ENCODE measurements around the gene DDC.

Gene DDC

DNA sequence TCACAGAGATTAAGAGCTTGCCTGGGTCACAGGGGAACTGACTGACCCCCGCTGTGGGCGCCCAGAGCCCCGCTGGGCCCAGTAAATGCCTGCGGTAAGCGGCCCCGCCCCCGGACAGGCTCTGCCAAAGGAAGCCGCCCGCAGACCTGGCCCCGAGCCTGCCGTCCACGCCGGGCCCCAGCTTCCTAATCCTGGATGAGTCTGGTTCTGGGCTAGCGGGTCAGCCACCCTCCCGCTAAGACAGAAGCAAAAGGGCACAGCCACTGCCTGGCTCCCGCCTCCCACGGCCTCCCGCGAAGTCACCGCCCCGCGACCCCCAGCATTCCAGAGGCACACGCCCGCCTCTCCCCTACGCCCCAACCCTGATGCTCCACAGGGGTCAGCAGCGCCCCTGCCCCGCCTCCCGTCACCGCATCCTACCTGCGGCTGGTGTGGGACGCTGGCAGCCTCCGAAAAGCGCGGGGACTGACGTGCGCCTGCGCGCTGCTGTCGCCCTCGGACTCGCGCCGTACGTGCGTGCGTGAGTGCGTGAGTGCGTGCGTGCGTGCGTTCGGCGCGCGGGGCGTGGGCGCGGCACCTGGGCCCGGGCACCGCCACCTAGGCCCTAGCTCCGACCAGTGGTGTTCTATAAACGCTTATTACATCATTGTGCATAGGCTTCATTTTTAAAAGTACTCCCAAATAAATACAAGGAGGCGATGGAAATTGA is 115.2 kb downstream of the DDC start, which contains the start of gene FIGNL1:
Gene FIGNL1, minus strand, starts transcription at position 470 of the 709 bp plus-strand sequence. CDS start 3,063 bp downstream, outside the sequence.
- peak within 1 kb of the TSS; percentile 42 to 85 (median 69) for H3K9ac ChIP-seq (ENCODE audit: low read length in 5 of 5)
- no peaks in the 10 kb centered on the region for H3K9me3 ChIP-seq (ENCODE audit: control insufficient read depth in 5 of 5, low read length in 5 of 5)
- no peaks in the 10 kb centered on the region for H3K27me3 ChIP-seq (ENCODE audit: control insufficient read depth in 5 of 5, insufficient read depth in 4 of 5, low read length in 5 of 5)
- H3K4me1 ChIP-seq (ENCODE audit: control insufficient read depth in 5 of 5, insufficient read depth in 5 of 5, low read length in 5 of 5) = peaks cover 0 to 19% (median 15%) of the 10 kb centered on the region in 5 donors
- H3K36me3 ChIP-seq (ENCODE audit: control insufficient read depth in 5 of 5, insufficient read depth in 5 of 5, low read length in 5 of 5) = peaks cover 18 to 21% (median 19%) of the 10 kb centered on the region in 5 donors
- H3K27ac ChIP-seq (ENCODE audit: low read depth, low read length) = peak within 1 kb of the TSS; percentile 42
- H3K4me3 ChIP-seq (ENCODE audit: low read depth in 1 of 5, low read length in 5 of 5) = peak within 1 kb of the TSS; percentile 68 to 96 (median 83)

- H3K27ac ChIP-seq (ENCODE audit: low read depth, low read length) = no peak overlapping the region
- H3K4me3 ChIP-seq (ENCODE audit: low read depth in 1 of 5, low read length in 5 of 5) = peak overlapping the region; percentile 55 to 96 (median 83)
- H3K9me3 ChIP-seq (ENCODE audit: control insufficient read depth in 5 of 5, low read length in 5 of 5) = no peaks in the 10 kb centered on the region
- no peaks in the 10 kb centered on the region for H3K27me3 ChIP-seq (ENCODE audit: control insufficient read depth in 5 of 5, insufficient read depth in 4 of 5, low read length in 5 of 5)
- peak overlapping the region; percentile 42 to 85 (median 69) for H3K9ac ChIP-seq (ENCODE audit: low read length in 5 of 5)
- peaks cover 0 to 19% (median 15%) of the 10 kb centered on the region in 5 donors for H3K4me1 ChIP-seq (ENCODE audit: control insufficient read depth in 5 of 5, insufficient read depth in 5 of 5, low read length in 5 of 5)
- peaks cover 19 to 24% (median 20%) of the 10 kb centered on the region in 5 donors for H3K36me3 ChIP-seq (ENCODE audit: control insufficient read depth in 5 of 5, insufficient read depth in 5 of 5, low read length in 5 of 5)
Measured at GRCh38 chr7:50449501-50449880, 115.7 kb downstream of the DDC start.

- Histone ChIP-seq H3K9ac (ENCODE audit: low read length in 5 of 5) (no peak overlapping the region), H3K4me3 (ENCODE audit: low read depth in 1 of 5, low read length in 5 of 5) (no peak overlapping the region), H3K27ac (ENCODE audit: low read depth, low read length) (no peak overlapping the region), H3K36me3 (ENCODE audit: control insufficient read depth in 5 of 5, insufficient read depth in 5 of 5, low read length in 5 of 5) (peaks cover 19 to 31% (median 21%) of the 10 kb centered on the region in 5 donors), H3K9me3 (ENCODE audit: control insufficient read depth in 5 of 5, low read length in 5 of 5) (no peaks in the 10 kb centered on the region), H3K27me3 (ENCODE audit: control insufficient read depth in 5 of 5, insufficient read depth in 4 of 5, low read length in 5 of 5) (no peaks in the 10 kb centered on the region), H3K4me1 (ENCODE audit: control insufficient read depth in 5 of 5, insufficient read depth in 5 of 5, low read length in 5 of 5) (peaks cover 0 to 19% (median 15%) of the 10 kb centered on the region in 5 donors)
Measured at GRCh38 chr7:50448823-50449222, 116.4 kb downstream of the DDC start.

DNA sequence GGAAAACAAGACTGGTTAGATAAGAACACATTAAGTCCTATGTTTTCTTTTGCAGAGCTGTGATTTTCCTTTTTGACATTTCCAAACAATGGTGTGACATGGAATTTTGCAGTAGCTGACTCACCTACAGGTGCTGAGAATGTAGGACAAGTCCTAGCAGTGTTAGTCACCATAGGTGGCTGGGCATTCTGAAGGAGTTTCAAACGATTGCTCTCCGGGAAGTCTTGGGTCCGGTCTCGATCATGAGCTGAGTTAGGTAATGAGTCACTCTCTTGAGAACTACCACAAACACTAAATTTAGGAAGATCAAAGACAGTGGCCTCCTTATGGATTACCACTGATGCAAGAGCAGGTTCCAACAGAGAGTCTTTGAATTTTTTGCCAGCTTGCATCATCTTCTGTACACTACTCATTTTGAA is 118.7 kb downstream of the DDC start:
- no peak overlapping the region for H3K27ac ChIP-seq (ENCODE audit: low read depth, low read length)
- peaks cover 19 to 36% (median 22%) of the 10 kb centered on the region in 5 donors for H3K36me3 ChIP-seq (ENCODE audit: control insufficient read depth in 5 of 5, insufficient read depth in 5 of 5, low read length in 5 of 5)
- H3K9me3 ChIP-seq (ENCODE audit: control insufficient read depth in 5 of 5, low read length in 5 of 5) = no peaks in the 10 kb centered on the region

GRCh38 chr7:50436133-50436806 is 128.9 kb downstream of the DDC start:
- Histone ChIP-seq H3K27ac (ENCODE audit: low read depth, low read length) (no peak overlapping the region), H3K4me1 (ENCODE audit: control insufficient read depth in 5 of 5, insufficient read depth in 5 of 5, low read length in 5 of 5) (no peaks in the 10 kb centered on the region), H3K9me3 (ENCODE audit: control insufficient read depth in 5 of 5, low read length in 5 of 5) (peaks cover 0 to 4% (median 0%) of the 10 kb centered on the region in 5 donors), H3K36me3 (ENCODE audit: control insufficient read depth in 5 of 5, insufficient read depth in 5 of 5, low read length in 5 of 5) (peaks cover 2 to 17% (median 5%) of the 10 kb centered on the region in 5 donors), H3K27me3 (ENCODE audit: control insufficient read depth in 5 of 5, insufficient read depth in 4 of 5, low read length in 5 of 5) (no peaks in the 10 kb centered on the region), H3K9ac (ENCODE audit: low read length in 5 of 5) (no peak overlapping the region), H3K4me3 (ENCODE audit: low read depth in 1 of 5, low read length in 5 of 5) (no peak overlapping the region)

More for the DNA sequence above, 118.7 kb downstream of the DDC start:
- Histone ChIP-seq H3K9ac (ENCODE audit: low read length in 5 of 5) (no peak overlapping the region), H3K4me1 (ENCODE audit: control insufficient read depth in 5 of 5, insufficient read depth in 5 of 5, low read length in 5 of 5) (peaks cover 0 to 19% (median 15%) of the 10 kb centered on the region in 5 donors), H3K27me3 (ENCODE audit: control insufficient read depth in 5 of 5, insufficient read depth in 4 of 5, low read length in 5 of 5) (no peaks in the 10 kb centered on the region), H3K4me3 (ENCODE audit: low read depth in 1 of 5, low read length in 5 of 5) (no peak overlapping the region)

- H3K9ac ChIP-seq (ENCODE audit: low read length in 5 of 5) = peak overlapping the region in 1 of 5 donors; percentile 20
- H3K4me1 ChIP-seq (ENCODE audit: control insufficient read depth in 5 of 5, insufficient read depth in 5 of 5, low read length in 5 of 5) = no peaks in the 10 kb centered on the region
- no peaks in the 10 kb centered on the region for H3K9me3 ChIP-seq (ENCODE audit: control insufficient read depth in 5 of 5, low read length in 5 of 5)
- H3K36me3 ChIP-seq (ENCODE audit: control insufficient read depth in 5 of 5, insufficient read depth in 5 of 5, low read length in 5 of 5) = no peaks in the 10 kb centered on the region
- no peak overlapping the region for H3K4me3 ChIP-seq (ENCODE audit: low read depth in 1 of 5, low read length in 5 of 5)
- no peak overlapping the region for H3K27ac ChIP-seq (ENCODE audit: low read depth, low read length)
- H3K27me3 ChIP-seq (ENCODE audit: control insufficient read depth in 5 of 5, insufficient read depth in 4 of 5, low read length in 5 of 5) = peaks cover 0 to 2% (median 0%) of the 10 kb centered on the region in 5 donors
Measured at GRCh38 chr7:50431722-50432305, 133.4 kb downstream of the DDC start.

GRCh38 chr7:50431316-50431715 is 133.9 kb downstream of the DDC start:
- Histone ChIP-seq H3K36me3 (ENCODE audit: control insufficient read depth in 5 of 5, insufficient read depth in 5 of 5, low read length in 5 of 5) (no peaks in the 10 kb centered on the region), H3K27ac (ENCODE audit: low read depth, low read length) (no peak overlapping the region), H3K4me3 (ENCODE audit: low read depth in 1 of 5, low read length in 5 of 5) (no peak overlapping the region)

GRCh38 chr7:50428911-50429310 is 136.3 kb downstream of the DDC start:
- Histone ChIP-seq H3K4me1 (ENCODE audit: control insufficient read depth in 5 of 5, insufficient read depth in 5 of 5, low read length in 5 of 5) (no peaks in the 10 kb centered on the region), H3K9ac (ENCODE audit: low read length in 5 of 5) (no peak overlapping the region), H3K4me3 (ENCODE audit: low read depth in 1 of 5, low read length in 5 of 5) (no peak overlapping the region), H3K9me3 (ENCODE audit: control insufficient read depth in 5 of 5, low read length in 5 of 5) (no peaks in the 10 kb centered on the region), H3K36me3 (ENCODE audit: control insufficient read depth in 5 of 5, insufficient read depth in 5 of 5, low read length in 5 of 5) (no peaks in the 10 kb centered on the region), H3K27me3 (ENCODE audit: control insufficient read depth in 5 of 5, insufficient read depth in 4 of 5, low read length in 5 of 5) (peaks cover 0 to 2% (median 0%) of the 10 kb centered on the region in 5 donors), H3K27ac (ENCODE audit: low read depth, low read length) (no peak overlapping the region)

More at GRCh38 chr7:50431316-50431715, 133.9 kb downstream of the DDC start:
- Histone ChIP-seq H3K9ac (ENCODE audit: low read length in 5 of 5) (peak overlapping the region in 1 of 5 donors; percentile 20), H3K4me1 (ENCODE audit: control insufficient read depth in 5 of 5, insufficient read depth in 5 of 5, low read length in 5 of 5) (no peaks in the 10 kb centered on the region), H3K9me3 (ENCODE audit: control insufficient read depth in 5 of 5, low read length in 5 of 5) (no peaks in the 10 kb centered on the region), H3K27me3 (ENCODE audit: control insufficient read depth in 5 of 5, insufficient read depth in 4 of 5, low read length in 5 of 5) (peaks cover 0 to 2% (median 0%) of the 10 kb centered on the region in 5 donors)

GRCh38 chr7:50427518-50427917 is 137.7 kb downstream of the DDC start:
- no peaks in the 10 kb centered on the region for H3K9me3 ChIP-seq (ENCODE audit: control insufficient read depth in 5 of 5, low read length in 5 of 5)
- no peak overlapping the region for H3K27ac ChIP-seq (ENCODE audit: low read depth, low read length)

More at GRCh38 chr7:50427518-50427917, 137.7 kb downstream of the DDC start:
- H3K9ac ChIP-seq (ENCODE audit: low read length in 5 of 5) = no peak overlapping the region
- H3K36me3 ChIP-seq (ENCODE audit: control insufficient read depth in 5 of 5, insufficient read depth in 5 of 5, low read length in 5 of 5) = no peaks in the 10 kb centered on the region
- no peak overlapping the region for H3K4me3 ChIP-seq (ENCODE audit: low read depth in 1 of 5, low read length in 5 of 5)
- peaks cover 0 to 2% (median 0%) of the 10 kb centered on the region in 5 donors for H3K27me3 ChIP-seq (ENCODE audit: control insufficient read depth in 5 of 5, insufficient read depth in 4 of 5, low read length in 5 of 5)
- H3K4me1 ChIP-seq (ENCODE audit: control insufficient read depth in 5 of 5, insufficient read depth in 5 of 5, low read length in 5 of 5) = no peaks in the 10 kb centered on the region

Measured in subcutaneous abdominal adipose tissue (tissue), 5 donors.